Measurements from ENCODE around the gene CYP4B1. TPM values are rescaled to one million over a fixed set of nuclear protein-coding genes. Genes with fewer than 3 reads are reported as not detected.
"Not testable (repeated sequence)": the region's sequence is repeated elsewhere in the genome, so short reads cannot be mapped to it uniquely, and the experiment has no call there.

The CYP4B1 gene
- total RNA-seq (2014; rRNA removed; shearing (Covaris generic)): not detected in 2 replicates
- not detected in 2 replicates for polyA plus RNA-seq (2015; cell fraction: cytosol; rRNA removed)
- polyA plus RNA-seq (2015; cell fraction: nucleus; rRNA removed): not detected in 2 replicates

DNA sequence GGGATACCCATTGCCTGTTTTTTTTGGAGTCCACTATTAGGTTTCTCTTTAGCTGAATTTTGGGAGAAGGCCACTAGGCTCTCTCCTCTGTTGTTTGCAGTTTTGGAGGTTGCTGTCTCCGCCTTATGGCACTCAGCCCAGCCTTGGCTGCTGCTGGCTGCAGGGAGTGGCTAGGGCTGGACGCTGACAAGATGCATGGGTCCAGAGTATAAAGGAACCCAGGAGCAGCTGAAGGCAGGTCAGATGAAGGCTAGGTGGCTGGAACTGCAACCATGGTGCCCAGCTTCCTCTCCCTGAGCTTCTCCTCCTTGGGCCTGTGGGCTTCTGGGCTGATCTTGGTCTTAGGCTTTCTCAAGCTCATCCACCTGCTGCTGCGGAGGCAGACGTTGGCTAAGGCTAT lies at the start of gene CYP4B1:
Gene CYP4B1 (plus strand): TSS at position 237 of the 400 bp plus-strand sequence. CDS start 36 bp downstream, at position 273.
- in situ Hi-C loops (cut with HindIII; ENCODE audit: low pct_unique_long_range_greater_than_20kb, low sequenced_read_pairs): no loop called here
- DNase-seq (ENCODE audit: low read depth, low spot score): no peak

DNA sequence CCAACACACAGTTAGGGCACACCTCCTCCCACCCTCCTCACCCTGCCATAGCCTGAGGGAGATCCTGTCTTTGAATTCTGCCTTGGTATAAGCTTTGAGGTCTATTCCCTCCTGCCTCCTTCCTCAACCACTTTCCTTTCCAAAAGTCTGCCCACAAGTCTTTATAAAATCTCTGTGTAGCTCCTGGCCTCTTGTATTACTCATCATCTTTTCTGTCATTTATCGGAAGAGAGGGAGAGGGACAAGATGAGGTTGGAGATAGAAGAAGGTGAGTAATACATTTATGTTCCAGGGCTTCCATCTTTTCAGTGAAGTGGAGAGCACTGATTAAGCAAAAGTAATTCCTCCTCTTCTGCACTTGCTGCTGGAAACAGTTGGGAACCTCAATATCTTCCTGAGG lies 49.4 kb upstream of the CYP4B1 start:
- DNase-seq (ENCODE audit: low read depth, low spot score): no peak
- in situ Hi-C loops (cut with HindIII; ENCODE audit: low pct_unique_long_range_greater_than_20kb, low sequenced_read_pairs): no loop called here

DNA sequence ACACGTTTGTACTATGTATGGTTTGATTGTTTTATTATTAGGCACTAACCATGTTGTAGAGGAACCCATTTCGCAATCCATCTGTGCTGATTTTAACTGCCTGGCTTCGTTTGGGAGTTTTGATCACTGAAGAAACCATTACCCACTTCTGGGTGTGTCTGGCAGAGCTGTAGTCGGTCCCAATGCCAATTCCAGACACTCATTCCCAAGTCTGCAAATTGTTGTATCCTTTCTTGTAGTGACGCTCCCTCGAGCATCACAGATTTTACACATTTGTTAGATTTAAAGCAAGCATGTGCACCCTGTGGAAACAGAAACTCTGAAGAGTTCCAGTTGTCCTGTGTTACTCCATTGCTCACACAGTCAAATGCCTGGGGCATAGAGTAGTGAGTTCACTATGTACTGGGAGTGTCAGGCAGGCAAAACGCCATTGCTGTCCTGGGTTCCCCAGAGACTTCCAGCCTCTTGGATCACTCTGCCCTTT lies 48.9 kb upstream of the CYP4B1 start:
- in situ Hi-C loops (cut with HindIII; ENCODE audit: low pct_unique_long_range_greater_than_20kb, low sequenced_read_pairs): no loop called here

DNA sequence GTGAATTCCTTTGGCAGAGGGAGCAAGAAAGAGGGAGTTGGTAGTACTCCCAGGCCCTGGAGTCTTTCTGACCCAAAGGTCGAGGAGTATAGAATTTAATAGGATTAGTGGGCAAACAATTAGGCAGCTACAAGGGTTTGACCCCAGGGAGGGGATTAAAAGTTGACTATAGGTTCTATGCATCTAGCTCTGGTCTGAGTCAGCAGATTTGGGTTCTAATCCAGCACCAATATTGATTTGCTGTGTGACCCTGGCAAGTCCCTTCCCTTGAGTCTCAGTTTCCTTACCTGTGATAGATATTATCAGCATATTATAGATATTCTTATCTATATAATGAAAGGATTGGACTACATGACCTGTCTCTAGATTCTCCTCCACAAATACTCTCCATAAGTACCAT lies 44.9 kb upstream of the CYP4B1 start:
- in situ Hi-C loops (cut with HindIII; ENCODE audit: low pct_unique_long_range_greater_than_20kb, low sequenced_read_pairs): no loop called here
- DNase-seq (ENCODE audit: low read depth, low spot score): no peak

More for the DNA sequence above, 48.9 kb upstream of the CYP4B1 start:
- DNase-seq (ENCODE audit: low read depth, low spot score): no peak

DNA sequence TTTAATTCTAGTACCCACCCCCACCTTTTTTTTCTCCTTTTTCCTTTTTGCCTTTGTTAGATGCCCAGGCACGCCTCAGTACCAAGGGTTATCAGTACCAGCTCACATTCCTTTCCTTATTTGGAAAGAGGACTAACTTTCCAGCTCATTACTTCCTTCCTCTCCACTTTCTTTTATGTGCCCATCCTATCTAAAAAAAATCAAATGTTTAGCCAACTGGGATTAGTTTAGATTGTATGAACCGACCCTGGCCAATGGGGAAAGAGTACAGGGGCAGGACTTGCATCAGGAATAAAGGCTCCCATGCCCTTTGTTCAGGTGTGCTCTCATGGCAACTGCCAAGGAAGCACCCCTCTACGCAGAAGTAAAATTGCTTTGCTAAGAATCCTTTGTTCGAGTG lies 44.1 kb upstream of the CYP4B1 start:
- in situ Hi-C loops (cut with HindIII; ENCODE audit: low pct_unique_long_range_greater_than_20kb, low sequenced_read_pairs); DNase-seq (ENCODE audit: low read depth, low spot score): not testable (repeated sequence)

DNA sequence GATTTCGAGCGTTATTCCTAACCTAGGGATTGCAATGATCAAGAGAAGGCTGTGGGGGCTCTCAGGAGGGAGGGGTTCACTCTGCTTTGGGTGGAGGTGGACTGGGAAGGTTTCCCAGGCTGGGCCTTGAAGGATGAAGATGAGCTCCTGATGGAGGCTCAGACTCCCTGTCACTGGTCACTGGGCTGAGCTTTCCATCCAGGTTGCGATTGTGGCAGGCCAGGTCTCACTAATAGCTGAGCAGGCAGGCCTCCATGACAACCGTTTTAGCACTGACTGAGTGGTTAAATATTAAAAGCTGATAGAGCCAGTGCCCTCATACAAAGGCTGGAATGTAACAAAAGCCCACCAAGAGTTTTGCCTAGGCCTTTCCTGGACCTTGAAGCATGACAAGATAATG lies 43.7 kb upstream of the CYP4B1 start:
- in situ Hi-C loops (cut with HindIII; ENCODE audit: low pct_unique_long_range_greater_than_20kb, low sequenced_read_pairs): no loop called here
- no peak for DNase-seq (ENCODE audit: low read depth, low spot score)

DNA sequence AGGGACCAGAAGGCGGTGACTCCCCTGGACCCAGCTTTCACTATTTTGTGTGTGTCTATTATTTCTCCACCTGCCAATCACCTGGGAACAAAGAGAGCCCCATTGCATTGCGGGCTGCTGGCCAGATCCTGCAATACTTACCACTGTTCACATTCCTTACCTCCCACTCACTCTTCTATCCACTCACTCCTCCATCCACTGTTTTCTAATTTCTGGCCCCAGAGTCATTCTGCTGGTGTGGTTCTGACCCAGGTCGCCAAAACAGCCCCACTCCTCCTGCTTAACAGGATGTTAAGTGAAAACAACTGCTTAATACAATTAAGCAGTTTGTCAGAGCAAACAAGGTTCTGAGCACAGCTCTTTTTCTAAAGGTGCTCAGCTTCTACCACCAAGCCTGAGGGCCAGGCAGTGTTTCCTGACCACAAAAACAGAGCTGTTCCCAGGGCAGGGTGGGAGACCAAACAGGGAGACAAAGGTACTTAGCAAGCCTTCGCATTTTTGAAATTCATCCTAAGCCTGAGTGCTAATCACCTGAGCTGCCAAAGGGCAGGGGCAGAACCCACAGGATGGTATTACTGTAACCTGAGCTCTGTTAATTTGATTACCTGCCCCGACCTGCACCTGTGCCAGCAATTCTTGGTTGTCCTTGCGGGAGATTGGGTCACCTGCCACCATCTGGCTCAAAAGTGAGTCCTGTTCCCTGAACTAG lies 41.4 kb upstream of the CYP4B1 start:
- in situ Hi-C loops (cut with HindIII; ENCODE audit: low pct_unique_long_range_greater_than_20kb, low sequenced_read_pairs): no loop called here
- DNase-seq (ENCODE audit: low read depth, low spot score): no peak

DNA sequence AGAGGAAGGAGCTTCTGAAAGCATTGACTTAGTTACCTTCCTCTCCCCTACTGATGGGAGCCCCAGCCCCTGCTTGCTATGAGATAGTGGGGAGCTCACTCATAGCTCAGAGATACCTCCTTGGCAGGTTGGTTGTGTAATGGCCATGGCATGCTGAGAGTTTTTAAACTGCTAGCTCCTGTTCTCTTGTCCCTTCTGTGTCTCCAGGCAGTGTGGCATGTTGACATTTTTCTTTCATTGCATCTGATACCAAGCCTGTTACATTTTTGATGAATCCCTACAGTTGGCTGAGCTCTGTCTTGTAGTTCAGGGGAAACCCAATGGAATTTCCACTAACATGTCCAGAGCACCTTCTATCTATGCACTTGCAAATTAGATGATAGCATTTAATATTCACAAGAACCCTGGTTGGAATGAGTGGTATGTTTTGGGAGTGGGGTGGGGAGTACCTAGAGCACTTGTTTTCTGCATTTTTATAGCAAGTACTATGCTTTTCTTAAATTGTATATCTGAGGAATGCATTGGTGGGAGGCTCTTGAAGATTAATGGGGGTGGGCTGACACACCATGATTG lies 40.8 kb upstream of the CYP4B1 start:
- in situ Hi-C loops (cut with HindIII; ENCODE audit: low pct_unique_long_range_greater_than_20kb, low sequenced_read_pairs): no loop called here
- DNase-seq (ENCODE audit: low read depth, low spot score): no peak

DNA sequence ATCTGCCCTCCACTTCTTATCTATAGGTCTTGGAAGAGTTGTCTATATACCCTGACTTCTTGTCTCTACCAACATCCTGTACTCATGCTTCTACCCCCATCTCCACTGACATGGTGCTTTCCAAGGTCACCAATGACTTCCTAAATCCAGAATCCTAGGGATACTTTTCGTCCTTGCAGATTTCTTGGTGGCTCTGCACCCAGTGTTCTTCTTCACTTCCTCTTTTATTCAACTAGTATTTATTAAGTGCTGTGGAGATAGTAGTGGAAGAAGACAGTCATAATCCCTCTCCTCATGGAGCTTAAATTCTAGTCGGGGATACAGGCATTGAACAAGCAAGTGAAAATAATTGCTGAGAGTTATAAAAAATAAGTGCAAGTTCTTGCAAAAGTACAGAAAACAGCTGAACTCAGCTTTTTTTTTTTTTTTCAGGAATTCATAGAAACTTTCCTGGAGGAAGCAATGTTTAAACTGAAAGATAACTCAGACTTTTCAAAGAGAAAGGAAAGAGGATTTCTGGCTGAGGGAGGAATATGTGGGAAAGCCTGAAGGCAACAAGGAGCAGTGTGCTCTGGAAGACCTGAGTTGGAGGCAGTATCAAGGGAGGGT lies 38.2 kb upstream of the CYP4B1 start:
- no peak for DNase-seq (ENCODE audit: low read depth, low spot score)
- in situ Hi-C loops (cut with HindIII; ENCODE audit: low pct_unique_long_range_greater_than_20kb, low sequenced_read_pairs): no loop called here

DNA sequence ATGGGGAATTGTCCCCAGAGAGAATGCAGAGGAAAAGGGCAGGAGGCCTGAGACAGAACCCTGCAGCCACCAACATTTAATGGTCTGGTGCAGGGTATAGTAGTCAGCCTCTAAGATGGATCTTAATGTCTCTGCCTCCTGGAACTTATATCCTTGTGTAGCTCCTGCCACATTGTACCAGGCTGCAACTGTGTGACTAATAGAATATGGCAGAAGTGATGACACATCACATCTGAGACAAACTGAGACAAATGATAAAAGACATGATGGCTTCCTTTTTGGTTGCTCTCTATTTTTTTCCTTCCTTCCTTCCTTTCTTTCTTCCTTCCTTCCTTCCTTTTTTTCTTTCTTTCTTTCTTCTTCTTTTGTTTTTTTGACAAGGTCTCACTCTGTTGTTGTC lies 37.1 kb upstream of the CYP4B1 start:
- no peak for DNase-seq (ENCODE audit: low read depth, low spot score)
- in situ Hi-C loops (cut with HindIII; ENCODE audit: low pct_unique_long_range_greater_than_20kb, low sequenced_read_pairs): no loop called here

DNA sequence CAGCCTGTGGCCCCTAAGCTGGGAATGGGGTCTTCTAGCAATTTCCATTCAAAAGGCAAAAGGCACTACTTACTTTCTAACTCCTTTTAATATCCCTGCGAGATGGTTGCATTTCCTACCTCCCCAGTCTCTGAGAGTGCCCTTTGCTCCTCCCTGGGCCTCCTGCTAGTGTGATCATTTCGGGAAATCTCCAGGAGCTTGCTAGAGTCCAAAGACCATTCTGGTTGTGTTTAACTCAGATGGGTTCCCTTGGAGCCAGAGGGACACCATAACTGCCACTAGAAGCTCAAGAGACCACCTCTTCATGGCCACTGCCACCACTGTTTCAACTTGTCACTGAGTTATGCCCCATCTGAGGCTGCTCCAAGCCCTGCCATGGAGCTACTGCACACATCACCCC lies 34.4 kb upstream of the CYP4B1 start:
- no peak for DNase-seq (ENCODE audit: low read depth, low spot score)
- in situ Hi-C loops (cut with HindIII; ENCODE audit: low pct_unique_long_range_greater_than_20kb, low sequenced_read_pairs): no loop called here

DNA sequence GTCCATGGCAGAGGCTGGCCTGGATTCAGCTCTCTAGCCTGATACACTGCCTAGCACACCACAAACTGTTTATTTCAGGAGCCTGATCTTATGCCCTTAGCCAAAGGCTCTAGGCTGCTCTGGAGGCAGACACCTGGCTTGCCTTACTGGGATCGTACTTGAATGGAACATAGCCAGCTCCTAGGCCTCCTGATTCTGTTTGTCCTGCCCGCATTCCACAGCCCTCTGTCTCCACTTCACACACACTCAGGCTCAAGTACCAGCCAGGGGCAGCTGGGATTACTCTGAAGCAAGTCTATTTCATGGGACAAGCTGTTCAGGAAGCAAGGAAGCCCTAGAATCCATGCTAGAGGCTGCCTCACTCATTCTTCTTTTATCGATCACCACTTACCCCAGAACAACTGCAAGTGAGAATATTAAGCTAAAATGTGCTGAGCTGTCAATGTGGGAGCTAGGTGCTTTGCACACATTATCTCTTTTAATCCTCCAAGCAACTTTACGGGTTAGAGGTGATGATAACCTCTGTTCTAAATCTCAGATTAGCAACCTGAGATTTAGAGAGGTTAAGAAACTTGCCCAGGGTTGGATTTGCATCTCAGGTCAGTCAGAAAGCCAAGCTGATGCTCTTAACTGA lies 31.1 kb upstream of the CYP4B1 start:
- in situ Hi-C loops (cut with HindIII; ENCODE audit: low pct_unique_long_range_greater_than_20kb, low sequenced_read_pairs): no loop called here
- no peak for DNase-seq (ENCODE audit: low read depth, low spot score)

DNA sequence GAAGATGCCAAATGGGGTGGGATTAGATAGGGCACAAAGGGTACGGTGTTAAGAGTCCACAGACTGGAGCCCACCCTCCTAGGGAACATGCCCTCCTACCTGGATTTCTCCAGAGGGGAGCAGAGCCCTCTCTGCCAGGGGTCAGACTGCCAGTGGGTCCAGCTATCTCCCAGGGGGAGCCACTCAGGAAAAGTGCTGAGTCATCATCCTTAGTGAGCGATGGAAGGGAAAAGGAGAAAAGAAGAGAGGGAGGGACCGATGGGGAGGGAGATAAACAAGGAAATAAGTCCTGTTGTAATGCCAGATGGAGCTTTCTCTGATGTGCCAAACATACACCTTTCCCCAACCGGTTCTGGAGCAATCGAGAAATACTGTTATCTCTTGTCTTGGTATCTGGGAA lies 30.4 kb upstream of the CYP4B1 start:
- no peak for DNase-seq (ENCODE audit: low read depth, low spot score)
- in situ Hi-C loops (cut with HindIII; ENCODE audit: low pct_unique_long_range_greater_than_20kb, low sequenced_read_pairs): no loop called here

DNA sequence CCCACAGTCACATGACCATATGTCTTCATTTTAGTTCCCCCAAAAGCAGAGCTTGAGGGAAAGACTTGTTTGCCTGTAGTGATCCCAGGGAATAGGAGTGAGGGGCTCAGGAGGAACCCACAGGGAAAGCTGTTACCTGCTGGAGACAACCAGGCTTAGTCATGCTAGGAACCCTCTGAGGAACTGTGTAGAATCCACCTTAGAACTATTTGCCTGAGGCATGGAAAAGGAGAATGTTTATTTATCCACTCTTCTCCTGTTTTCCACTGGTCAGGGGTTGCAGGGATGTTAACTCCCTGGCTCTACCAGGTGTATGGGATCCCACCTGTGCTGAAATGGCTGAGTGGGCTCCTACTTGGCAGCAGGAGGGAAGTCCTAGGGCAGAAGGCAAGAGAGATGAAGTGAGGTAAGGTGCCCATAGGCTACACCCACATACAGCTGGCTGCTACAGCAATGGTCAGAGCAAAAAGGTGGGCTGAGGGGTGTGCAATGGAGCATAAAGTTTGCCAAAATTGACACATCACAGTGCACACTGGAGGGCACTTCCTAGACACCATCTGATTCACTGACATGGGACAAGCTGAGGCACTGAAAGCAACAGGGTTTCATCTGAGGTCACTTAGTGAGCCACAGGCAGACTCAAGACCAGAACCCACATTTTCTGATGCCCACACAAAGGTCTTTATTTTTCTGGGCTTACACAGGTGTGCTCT lies 29.7 kb upstream of the CYP4B1 start:
- DNase-seq (ENCODE audit: low read depth, low spot score): no peak

DNA sequence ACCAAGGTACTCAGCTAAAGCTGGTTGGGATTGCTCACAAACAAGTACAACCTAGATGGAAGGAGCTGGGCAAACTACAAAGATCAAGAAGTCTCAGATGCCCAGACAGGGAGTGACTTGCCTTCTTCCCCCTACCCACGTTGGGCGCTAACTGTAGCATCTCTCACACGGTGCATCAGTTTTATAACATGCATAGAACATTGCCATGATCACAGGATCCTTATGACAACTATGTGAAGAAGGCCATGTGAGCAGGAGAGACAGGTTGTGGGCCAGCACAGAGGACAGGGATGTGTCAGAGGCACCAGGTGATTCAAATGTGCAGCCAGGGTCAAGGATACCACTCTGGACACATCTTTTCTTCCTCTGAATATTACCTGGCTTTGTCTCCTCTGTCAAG lies 28.3 kb upstream of the CYP4B1 start:
- in situ Hi-C loops (cut with HindIII; ENCODE audit: low pct_unique_long_range_greater_than_20kb, low sequenced_read_pairs): no loop called here
- DNase-seq (ENCODE audit: low read depth, low spot score): no peak

More for the DNA sequence above, 29.7 kb upstream of the CYP4B1 start:
- in situ Hi-C loops (cut with HindIII; ENCODE audit: low pct_unique_long_range_greater_than_20kb, low sequenced_read_pairs): no loop called here

DNA sequence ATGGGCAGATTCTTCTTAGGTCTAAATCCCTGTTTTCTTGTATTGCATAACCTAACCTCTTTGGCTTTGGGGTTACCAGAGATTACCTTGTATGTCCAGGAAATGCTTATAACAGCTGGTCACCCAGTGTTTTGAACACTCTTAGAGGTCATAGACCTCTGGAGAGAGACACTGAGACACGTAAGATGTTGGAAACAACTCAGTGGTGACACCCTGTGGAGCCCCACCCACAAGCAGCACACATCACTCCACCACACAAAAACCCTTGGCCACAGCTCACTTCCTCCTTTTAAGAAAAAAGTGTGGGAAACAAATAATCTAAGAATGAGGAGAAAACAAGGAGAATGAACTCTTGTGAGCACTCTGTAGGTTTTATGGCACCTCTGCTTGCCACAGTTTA lies 26.3 kb upstream of the CYP4B1 start:
- DNase-seq (ENCODE audit: low read depth, low spot score): no peak
- in situ Hi-C loops (cut with HindIII; ENCODE audit: low pct_unique_long_range_greater_than_20kb, low sequenced_read_pairs): no loop called here

DNA sequence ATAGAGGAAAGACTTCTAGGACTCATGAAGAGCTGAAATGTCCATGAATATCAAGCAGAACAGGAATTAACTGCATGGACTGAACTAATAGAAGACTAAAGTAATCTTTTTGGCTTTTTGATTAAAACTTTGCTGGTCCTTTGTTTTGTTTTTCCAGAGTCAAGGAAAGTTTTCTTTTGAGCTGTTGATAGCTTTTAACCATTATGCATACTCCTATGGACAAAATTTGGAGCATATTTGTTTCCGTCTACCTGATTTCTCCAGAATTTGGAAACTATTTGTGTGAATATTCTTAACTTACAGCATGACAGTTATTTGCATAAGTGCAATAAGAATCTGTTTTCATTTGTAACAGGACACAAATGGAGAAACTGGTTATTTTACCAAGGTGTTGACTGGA lies 24.5 kb upstream of the CYP4B1 start:
- in situ Hi-C loops (cut with HindIII; ENCODE audit: low pct_unique_long_range_greater_than_20kb, low sequenced_read_pairs): no loop called here
- DNase-seq (ENCODE audit: low read depth, low spot score): no peak

DNA sequence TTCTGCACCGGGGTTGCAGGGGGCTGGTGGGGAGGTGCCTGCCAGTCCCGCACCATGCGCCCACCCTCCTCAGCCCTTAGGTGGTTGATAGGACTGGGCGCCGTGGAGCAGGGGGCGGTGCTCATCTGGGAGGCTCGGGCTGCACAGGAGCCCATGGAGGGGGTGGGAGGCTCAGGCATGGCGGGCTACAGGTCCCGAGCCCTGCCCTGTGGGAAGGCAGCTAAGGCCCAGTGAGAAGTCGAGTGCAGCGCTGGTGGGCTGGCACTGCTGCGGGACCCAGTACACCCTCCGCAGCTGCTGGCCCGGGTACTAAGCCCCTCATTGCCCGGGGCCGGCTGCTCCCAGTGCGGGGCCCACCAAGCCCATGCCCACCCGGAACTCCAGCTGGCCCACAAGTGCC lies 20.4 kb upstream of the CYP4B1 start:
- in situ Hi-C loops (cut with HindIII; ENCODE audit: low pct_unique_long_range_greater_than_20kb, low sequenced_read_pairs): not testable (repeated sequence)

More for the DNA sequence above, 20.4 kb upstream of the CYP4B1 start:
- DNase-seq (ENCODE audit: low read depth, low spot score): not testable (repeated sequence)

All from SK-MEL-5 (cell line).